NT2/D1 (cell line): ENCODE measurements around the gene SMARCB1.

Experiments
- SUZ12 ChIP-seq: IDR thresholded peaks from 2 replicates; pipeline ENCODE4 v1.6.1; 2011; ENCODE audit not compliant: insufficient read length, insufficient read depth; ENCODE audit errors: extremely low read depth
- YY1 ChIP-seq: IDR thresholded peaks from 2 replicates; pipeline ENCODE4 v1.6.1; 2011; ENCODE audit not compliant: insufficient read length, insufficient read depth
- ZNF274 ChIP-seq: IDR thresholded peaks from 2 replicates; pipeline ENCODE4 v1.6.1; 2011; ENCODE audit warnings: mild to moderate bottlenecking, low read depth, low read length

GRCh38 chr22:23750367-23750713 lies 36.4 kb upstream of the SMARCB1 start:
- TF ChIP-seq ZNF274 (no peak), YY1 (no peak), SUZ12 (no peak)
